K562 (cell line): Measurements from ENCODE around the gene PPP6R1. TPM values are rescaled to one million over a fixed set of nuclear protein-coding genes. Genes with fewer than 3 reads are reported as not detected.

Experiments
- ADNP ChIP-seq: fragments of 200-800 bp; sonication (Bioruptor generic); IDR thresholded peaks from 2 replicates; pipeline ENCODE4 v1.6.1; 2016; ENCODE audit warnings: missing genetic modification characterization, missing compliant biosample characterization
- BCOR ChIP-seq: fragments of 450-650 bp; IDR thresholded peaks from 2 replicates; pipeline ENCODE4 v1.6.1; 2016
- BDP1 ChIP-seq: IDR thresholded peaks from 3 replicates; pipeline ENCODE4 v1.6.1; 2011; ENCODE audit not compliant: insufficient read length, insufficient read depth
- ESRRA ChIP-seq: fragments of 450-650 bp; IDR thresholded peaks from 2 replicates; pipeline ENCODE4 v1.6.1; 2014; ENCODE audit warnings: low read depth, mild to moderate bottlenecking, moderate library complexity, borderline replicate concordance
- HOXB6 ChIP-seq: fragments of 250-450 bp; sonication (Bioruptor Pico); IDR thresholded peaks from 2 replicates; pipeline ENCODE4 v1.5.1; 2022; ENCODE audit warnings: mild to moderate bottlenecking, borderline replicate concordance
- KDM1A ChIP-seq, 2 experiments: fragments of 450-650 bp; IDR thresholded peaks; 2 replicates each; pipeline ENCODE4 v1.6.1; 2016; ENCODE audit warnings: mild to moderate bottlenecking in 2 of 2
- KDM4B ChIP-seq, 2 experiments: fragments of 450-650 bp in 1 of 2; sonication (generic) in 1 of 2; IDR thresholded peaks; 2 replicates each; pipeline ENCODE4 v1.6.1; 2016 to 2017; ENCODE audit warnings: borderline replicate concordance in 2 of 2, antibody characterized with exemption in 1 of 2, low read depth in 1 of 2, mild to moderate bottlenecking in 1 of 2
- KDM5B ChIP-seq: fragments of 200-600 bp; sonication (generic); IDR thresholded peaks from 2 replicates; pipeline ENCODE4 v1.6.1; 2012; ENCODE audit warnings: low read depth, mild to moderate bottlenecking, moderate library complexity, low read length, control low read depth, inconsistent platforms; ENCODE audit not compliant: insufficient replicate concordance
- MAFK ChIP-seq: IDR thresholded peaks from 2 replicates; pipeline ENCODE4 v1.6.1; 2011; ENCODE audit warnings: low read length, improper control_type of control experiment
- NR1H2 ChIP-seq: sonication (generic); formaldehyde crosslinking; IDR thresholded peaks from 2 replicates; pipeline ENCODE4 v1.4.0; 2020; ENCODE audit warnings: mild to moderate bottlenecking, missing genetic modification reagents
- RBM25 ChIP-seq: fragments of 200-400 bp; formaldehyde crosslinking; IDR thresholded peaks from 2 replicates; pipeline ENCODE4 v1.6.1; 2018; ENCODE audit warnings: low read length, low read depth, moderate library complexity; ENCODE audit not compliant: severe bottlenecking
- RCOR1 ChIP-seq, 2 experiments: IDR thresholded peaks; 2 replicates each; pipeline ENCODE4 v1.6.1; 2012; ENCODE audit warnings: low read depth in 2 of 2, low read length in 2 of 2, borderline replicate concordance in 1 of 2, improper control_type of control experiment in 1 of 2
- RFX7 ChIP-seq: fragments of 250-450 bp; sonication (Bioruptor Pico); IDR thresholded peaks from 2 replicates; pipeline ENCODE4 v1.5.1; 2021; ENCODE audit warnings: mild to moderate bottlenecking
- SIN3B ChIP-seq: fragments of 450-650 bp; IDR thresholded peaks from 2 replicates; pipeline ENCODE4 v1.6.1; 2017; ENCODE audit warnings: low read depth, mild to moderate bottlenecking, moderate library complexity
- TAF1 ChIP-seq: IDR thresholded peaks from 2 replicates; pipeline ENCODE4 v1.6.1; 2011; ENCODE audit warnings: mild to moderate bottlenecking, low read length, moderate library complexity; ENCODE audit not compliant: insufficient read depth, control insufficient read depth, severe bottlenecking; ENCODE audit errors: extremely low read depth
- TEAD2 ChIP-seq: fragments of 450-650 bp; IDR thresholded peaks from 2 replicates; pipeline ENCODE4 v1.6.1; 2016; ENCODE audit warnings: missing genetic modification characterization, control low read depth, missing compliant biosample characterization
- ZNF12 ChIP-seq: sonication (generic); formaldehyde crosslinking; IDR thresholded peaks from 2 replicates; pipeline ENCODE4 v1.4.0; 2020; ENCODE audit warnings: mild to moderate bottlenecking, missing genetic modification reagents
- ZNF121 ChIP-seq: sonication (generic); formaldehyde crosslinking; conservative IDR thresholded peaks from 2 replicates; pipeline ENCODE4 v1.8.0; 2022; ENCODE audit warnings: missing genetic modification reagents
- ZNF232 ChIP-seq: sonication (generic); formaldehyde crosslinking; IDR thresholded peaks from 2 replicates; pipeline ENCODE4 v1.8.0; 2022; ENCODE audit warnings: mild to moderate bottlenecking, missing genetic modification reagents
- ZNF274 ChIP-seq: IDR thresholded peaks from 2 replicates; pipeline ENCODE4 v1.6.1; 2011; ENCODE audit warnings: low read depth, mild to moderate bottlenecking, low read length, moderate library complexity, borderline replicate concordance
- ZNF384 ChIP-seq: IDR thresholded peaks from 2 replicates; pipeline ENCODE4 v1.6.1; 2012; ENCODE audit warnings: low read depth, low read length, improper control_type of control experiment
- ZNF785 ChIP-seq: fragments of 250-450 bp; sonication (Bioruptor Pico); IDR thresholded peaks from 2 replicates; pipeline ENCODE4 v1.4.0; 2020; ENCODE audit warnings: mild to moderate bottlenecking
- ZSCAN29 ChIP-seq: fragments of 450-650 bp; IDR thresholded peaks from 2 replicates; pipeline ENCODE4 v1.6.1; 2017
- polyA plus RNA-seq, 8 experiments: library from polyadenylated mRNA; depleted of rRNA in 4 of 8; stranded (reverse) in 5 of 8; unstranded in 3 of 8; fragments of >200 nt; fragmentation: Nextera tagmentation in 2 of 8; fragmentation: Illumina TruSeq in 1 of 8; extraction: Ambion mirVana in 2 of 8; extraction: Trizol in 1 of 8; gene quantifications; 2 replicates each; pipeline versions ENCODE4 v1.2.1 to v1.2.3, GENCODE V29; 2011 to 2014; ENCODE audit warnings: inconsistent platforms in 1 of 8, missing spikeins in 1 of 8
- total RNA-seq, 7 experiments: library from RNA; depleted of rRNA in 6 of 7; stranded (reverse); fragments of >200 nt in 6 of 7; fragmentation: Illumina TruSeq in 2 of 7; extraction: Trizol in 2 of 7; gene quantifications; 2 replicates each; pipeline versions ENCODE4 v1.2.1 to v1.2.3, GENCODE V29; 2011 to 2021; ENCODE audit warnings: low replicate concordance in 1 of 7
- TF ChIP-seq, protein P1 (sequence below): fragments of 450-650 bp; formaldehyde crosslinking; IDR thresholded peaks from 2 replicates; pipeline ENCODE4 v1.4.0; 2020; ENCODE audit warnings: mild to moderate bottlenecking, mixed read lengths
- TF ChIP-seq, protein P2 (sequence below): fragments of 450-650 bp; formaldehyde crosslinking; IDR thresholded peaks from 2 replicates; pipeline ENCODE4 v1.4.0; 2022; ENCODE audit warnings: missing genetic modification characterization
- TF ChIP-seq, protein P3 (sequence below): fragments of 250-450 bp; sonication (Bioruptor Pico); IDR thresholded peaks from 2 replicates; pipeline ENCODE4 v1.4.0; 2020; ENCODE audit warnings: borderline replicate concordance

The PPP6R1 gene
- total and polyA plus RNA-seq, 9 of the 15 experiments (the other 6 are each of a cell fraction or from before 2014, with no cell fraction given): 0.48 to 135 (median 37.2) TPM

DNA sequence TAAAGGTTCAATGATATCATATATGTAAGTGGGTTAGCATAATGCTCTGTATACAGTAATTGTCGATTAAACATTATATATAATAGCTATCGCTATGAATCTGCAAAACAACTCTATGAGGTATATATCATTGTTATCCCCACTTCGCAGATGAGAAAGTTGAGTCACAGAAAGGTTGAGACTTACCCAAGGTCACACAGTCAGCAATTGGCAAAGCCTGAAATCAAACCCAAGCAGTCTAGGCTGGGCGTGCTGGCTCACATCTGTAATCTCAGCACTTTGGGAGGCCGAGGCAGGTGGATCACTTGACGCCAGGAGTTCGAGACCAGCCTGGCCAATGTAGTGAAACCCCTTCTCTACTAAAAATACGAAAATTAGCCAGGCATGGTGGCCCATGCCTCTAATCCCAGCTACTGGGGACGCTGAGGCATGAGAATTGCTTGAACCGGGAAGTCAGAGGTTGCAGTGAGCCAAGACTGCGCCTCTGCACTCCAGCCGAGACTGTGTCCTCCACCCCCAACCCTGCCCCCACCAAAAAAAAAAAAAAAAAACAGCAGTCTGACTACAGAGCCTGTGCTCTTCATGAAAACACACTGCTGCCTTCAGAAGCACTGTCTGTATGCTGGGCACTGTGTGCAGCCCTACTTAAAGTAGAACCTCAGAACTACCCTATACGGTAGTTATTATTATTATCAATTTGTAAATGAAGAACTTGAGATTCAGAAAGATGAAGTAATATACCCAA, 19.7 kb upstream of the PPP6R1 start (continued):
- TF ChIP-seq ZSCAN29 (no peak), NR1H2 (no peak), ZNF232 (CRISPR knock-in tag) (no peak), ZNF384 (peak; percentile 71; the same call in 1 of the 2 replicates), TEAD2 (tag) (no peak), KDM1A (IDR thresholded peaks at IDR 0.05) (peak; percentile 57 to 59; a peak in 2 of 4 replicates), RFX7 (no peak), MAFK (no peak), KDM4B (IDR thresholded peaks at IDR 0.05; ENCODE audit: borderline replicate concordance in 2 of 2, low read depth in 1 of 2) (no peak), TAF1 (no peak), ESRRA (peak; percentile 58), KDM5B (no peak), ZNF121 (0 out of 2 replicates have a peak, but pooled peaks have one; percentile 27), BCOR (peak; percentile 73), ADNP (tag) (peak; percentile 73), RCOR1 (IDR thresholded peaks at IDR 0.05; ENCODE audit: borderline replicate concordance in 1 of 2, low read depth in 2 of 2, low read length in 2 of 2) (no peak; a peak in 1 of 4 replicates), HOXB6 (CRISPR knock-in tag) (no peak), SIN3B (no peak), ZNF274 (no peak), ZNF785 (CRISPR knock-in tag) (no peak), ZNF12 (CRISPR knock-in tag) (no peak), RBM25 (peak; percentile 81), BDP1 (no peak)
- TF ChIP-seq, protein P1, sequence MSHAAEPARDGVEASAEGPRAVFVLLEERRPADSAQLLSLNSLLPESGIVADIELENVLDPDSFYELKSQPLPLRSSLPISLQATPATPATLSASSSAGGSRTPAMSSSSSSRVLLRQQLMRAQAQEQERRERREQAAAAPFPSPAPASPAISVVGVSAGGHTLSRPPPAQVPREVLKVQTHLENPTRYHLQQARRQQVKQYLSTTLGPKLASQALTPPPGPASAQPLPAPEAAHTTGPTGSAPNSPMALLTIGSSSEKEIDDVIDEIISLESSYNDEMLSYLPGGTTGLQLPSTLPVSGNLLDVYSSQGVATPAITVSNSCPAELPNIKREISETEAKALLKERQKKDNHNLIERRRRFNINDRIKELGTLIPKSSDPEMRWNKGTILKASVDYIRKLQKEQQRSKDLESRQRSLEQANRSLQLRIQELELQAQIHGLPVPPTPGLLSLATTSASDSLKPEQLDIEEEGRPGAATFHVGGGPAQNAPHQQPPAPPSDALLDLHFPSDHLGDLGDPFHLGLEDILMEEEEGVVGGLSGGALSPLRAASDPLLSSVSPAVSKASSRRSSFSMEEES (CRISPR knock-in tag): no peak
- TF ChIP-seq, protein P2, sequence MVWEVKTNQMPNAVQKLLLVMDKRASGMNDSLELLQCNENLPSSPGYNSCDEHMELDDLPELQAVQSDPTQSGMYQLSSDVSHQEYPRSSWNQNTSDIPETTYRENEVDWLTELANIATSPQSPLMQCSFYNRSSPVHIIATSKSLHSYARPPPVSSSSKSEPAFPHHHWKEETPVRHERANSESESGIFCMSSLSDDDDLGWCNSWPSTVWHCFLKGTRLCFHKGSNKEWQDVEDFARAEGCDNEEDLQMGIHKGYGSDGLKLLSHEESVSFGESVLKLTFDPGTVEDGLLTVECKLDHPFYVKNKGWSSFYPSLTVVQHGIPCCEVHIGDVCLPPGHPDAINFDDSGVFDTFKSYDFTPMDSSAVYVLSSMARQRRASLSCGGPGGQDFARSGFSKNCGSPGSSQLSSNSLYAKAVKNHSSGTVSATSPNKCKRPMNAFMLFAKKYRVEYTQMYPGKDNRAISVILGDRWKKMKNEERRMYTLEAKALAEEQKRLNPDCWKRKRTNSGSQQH (CRISPR knock-in tag): no peak
- TF ChIP-seq, protein P3, sequence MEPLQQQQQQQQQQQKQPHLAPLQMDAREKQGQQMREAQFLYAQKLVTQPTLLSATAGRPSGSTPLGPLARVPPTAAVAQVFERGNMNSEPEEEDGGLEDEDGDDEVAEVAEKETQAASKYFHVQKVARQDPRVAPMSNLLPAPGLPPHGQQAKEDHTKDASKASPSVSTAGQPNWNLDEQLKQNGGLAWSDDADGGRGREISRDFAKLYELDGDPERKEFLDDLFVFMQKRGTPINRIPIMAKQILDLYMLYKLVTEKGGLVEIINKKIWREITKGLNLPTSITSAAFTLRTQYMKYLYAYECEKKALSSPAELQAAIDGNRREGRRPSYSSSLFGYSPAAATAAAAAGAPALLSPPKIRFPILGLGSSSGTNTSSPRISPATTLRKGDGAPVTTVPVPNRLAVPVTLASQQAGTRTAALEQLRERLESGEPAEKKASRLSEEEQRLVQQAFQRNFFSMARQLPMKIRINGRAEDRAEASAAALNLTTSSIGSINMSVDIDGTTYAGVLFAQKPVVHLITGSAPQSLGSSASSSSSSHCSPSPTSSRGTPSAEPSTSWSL (CRISPR knock-in tag): no peak
